Stimulated activated CD4-positive, alpha-beta T cell treated with anti-CD3 and anti-CD28 coated beads, Interleukin-12 subunit alpha, Interleukin-12 subunit beta, amount 100 ng/mL, for 24 hours (primary cell): ENCODE data around the gene WDR49.

Experiments used
- DNase-seq, 2 experiments: peaks; one replicate each; pipeline ENCODE4 v3.0.0-alpha.2; 2020; ENCODE audit warnings: low read depth in 2 of 2

Gene WDR49

DNA sequence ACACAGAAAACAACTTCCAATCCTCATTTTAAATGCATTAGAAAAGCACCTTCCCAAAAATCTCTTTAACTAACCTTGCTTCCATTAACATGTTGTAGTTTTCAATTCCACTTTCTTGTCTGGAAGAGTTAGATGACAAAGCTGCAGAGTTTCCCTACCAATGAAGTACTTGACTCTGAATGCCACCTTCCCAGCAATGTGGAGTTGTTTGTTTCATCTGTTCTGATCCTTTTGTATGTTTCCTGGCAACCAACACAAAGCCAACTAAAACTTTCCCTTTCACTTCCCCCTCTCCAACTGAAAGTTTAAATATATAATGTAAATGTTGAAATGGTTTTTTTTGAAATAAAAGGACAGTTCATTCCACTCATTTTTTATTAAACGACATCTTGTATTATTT, at the start of gene WDR49:
WDR49 (minus strand) TSS at position 183 of the 400 bp plus-strand sequence. CDS start 517 bp downstream, outside the sequence.
- DNase-seq, result no peak

DNA sequence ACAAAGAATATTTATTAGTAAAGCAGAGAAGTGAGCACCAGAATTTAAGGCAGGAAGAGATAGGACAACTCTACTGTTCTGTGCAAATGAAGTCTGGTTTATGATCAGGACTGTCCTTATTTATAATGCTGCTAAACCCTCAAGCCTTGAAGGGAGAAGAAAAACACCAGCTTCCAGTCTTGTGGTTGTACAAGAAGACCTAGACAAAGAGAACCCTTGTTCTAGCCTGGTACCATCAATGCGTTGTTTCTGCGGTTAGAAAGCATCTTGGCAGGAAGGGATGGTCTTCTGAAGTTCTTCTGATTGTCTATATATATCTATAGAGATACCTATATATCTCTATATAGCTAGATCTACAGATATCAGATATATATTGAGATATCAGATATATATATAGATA, 47.2 kb upstream of the WDR49 start:
- no peak for DNase-seq

DNA sequence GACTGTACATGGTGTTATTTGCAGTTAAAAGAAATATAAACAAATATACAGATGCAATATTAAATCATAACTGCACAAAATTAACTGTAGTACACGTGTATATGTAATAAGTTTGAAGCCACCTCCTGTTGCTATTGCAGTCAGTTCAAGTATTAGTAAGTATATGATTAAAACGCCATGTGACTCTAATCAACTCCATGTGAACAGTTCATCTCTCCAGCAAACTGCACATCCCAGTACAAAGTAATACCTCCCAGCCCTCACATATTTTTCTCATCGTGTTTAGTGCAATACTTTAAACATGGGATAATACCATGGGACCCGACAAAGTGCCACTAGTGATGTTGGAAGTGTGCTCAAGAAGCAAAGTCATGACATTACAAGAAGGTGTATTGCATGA, 46.3 kb upstream of the WDR49 start:
- DNase-seq, result no peak

DNA sequence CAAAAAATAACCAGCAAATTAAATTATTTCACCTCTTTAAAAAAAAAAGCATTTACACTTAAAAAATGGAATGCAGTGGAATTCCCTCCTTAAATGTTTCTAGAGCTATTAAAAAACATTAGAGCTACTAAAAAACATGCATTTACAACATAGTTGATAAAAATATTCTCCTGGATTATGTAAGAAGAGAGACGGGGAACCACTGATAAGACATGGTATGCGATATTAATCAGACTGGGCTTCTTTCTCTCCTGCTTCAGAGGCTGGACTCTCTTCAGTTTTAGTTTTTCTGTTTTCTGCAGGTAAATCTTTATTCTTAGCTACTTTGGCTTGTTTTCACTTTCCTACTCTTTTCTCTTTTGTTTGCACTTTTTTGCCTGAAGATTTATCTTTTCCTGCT, 40.4 kb upstream of the WDR49 start:
- no peak for DNase-seq

DNA sequence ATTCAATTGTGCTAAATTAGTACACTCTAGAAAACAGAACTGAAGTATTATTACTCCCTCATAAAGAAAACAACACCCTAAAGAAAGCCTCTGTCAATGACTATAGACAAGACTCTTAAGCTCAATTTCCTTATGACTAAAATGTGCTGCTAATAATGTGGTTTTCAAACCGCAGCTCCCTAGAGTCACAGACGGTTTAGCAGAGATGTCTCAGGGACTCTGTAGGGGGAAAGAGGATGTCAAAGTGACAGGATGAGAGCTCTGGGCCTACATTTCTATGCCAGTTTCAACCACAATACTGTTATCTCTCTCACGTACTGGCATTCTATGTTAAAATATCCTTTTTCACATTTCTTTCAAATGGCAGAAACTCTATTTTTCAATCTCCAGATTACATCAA, 37.6 kb upstream of the WDR49 start:
- DNase-seq, result no peak

DNA sequence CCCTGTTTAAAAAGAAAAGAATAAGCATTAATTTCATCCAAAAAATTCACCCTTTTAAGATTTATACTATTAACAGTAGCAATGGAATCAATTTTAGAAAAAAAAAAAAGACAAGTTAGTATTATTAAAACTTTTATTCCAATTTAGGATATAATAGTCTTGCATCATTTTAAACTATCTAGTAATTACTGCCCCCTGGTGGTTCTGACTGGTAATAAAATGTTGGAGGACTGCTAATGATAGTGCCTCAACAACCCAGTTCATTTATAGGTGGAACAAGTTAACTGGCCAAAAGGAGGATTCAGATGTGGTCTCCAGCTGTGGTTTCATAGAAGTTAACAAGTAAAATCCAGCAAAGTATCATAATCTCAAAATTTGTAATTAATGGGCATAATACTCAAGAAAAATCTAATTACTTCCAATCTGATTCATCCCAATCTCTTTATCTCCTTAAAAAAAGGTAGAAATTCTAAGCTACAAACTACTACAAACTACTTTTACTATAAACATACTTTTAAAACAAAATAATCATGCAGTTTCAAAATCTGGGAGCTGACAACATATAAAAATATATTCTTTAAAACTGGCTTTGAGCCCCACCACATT, 30.7 kb upstream of the WDR49 start:
- peak in 1 of 2 experiments; percentile 18 for DNase-seq

DNA sequence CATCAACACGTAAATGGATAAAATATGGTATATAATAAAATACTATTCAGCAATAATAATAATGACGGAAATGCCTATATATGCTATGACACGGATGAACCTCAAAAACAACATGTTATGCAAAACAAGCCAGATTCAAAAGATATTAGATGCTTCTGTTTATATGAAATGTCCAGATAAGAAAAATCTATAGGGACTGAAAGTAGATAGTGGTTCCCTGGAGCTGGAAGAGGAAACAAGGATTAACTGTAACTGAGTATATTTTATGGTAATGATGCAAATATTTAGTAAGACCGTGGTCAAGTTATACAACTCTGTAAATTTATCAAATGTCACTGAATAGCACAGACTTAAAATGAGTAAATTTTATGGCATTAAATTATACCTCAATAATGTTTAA, 25.8 kb upstream of the WDR49 start:
- no peak for DNase-seq

DNA sequence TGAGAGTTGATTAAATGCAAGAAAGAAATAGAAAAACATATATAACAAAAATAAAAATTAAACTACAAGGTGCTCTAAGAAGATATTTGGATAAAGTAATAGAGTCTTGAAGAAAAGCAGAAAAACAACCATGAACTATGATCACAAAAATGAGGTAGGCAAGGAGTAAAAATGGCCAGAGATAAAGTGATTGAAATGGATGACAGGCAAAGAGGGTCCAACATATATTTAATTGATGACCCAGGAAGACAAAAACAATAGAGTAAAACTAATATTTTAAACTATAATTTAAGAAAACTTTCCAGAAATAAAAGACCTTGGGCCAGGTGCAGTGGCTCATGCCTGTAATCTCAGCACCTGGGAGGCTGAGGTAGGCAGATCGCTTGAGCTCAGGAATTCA, 22.1 kb upstream of the WDR49 start:
- no peak for DNase-seq

DNA sequence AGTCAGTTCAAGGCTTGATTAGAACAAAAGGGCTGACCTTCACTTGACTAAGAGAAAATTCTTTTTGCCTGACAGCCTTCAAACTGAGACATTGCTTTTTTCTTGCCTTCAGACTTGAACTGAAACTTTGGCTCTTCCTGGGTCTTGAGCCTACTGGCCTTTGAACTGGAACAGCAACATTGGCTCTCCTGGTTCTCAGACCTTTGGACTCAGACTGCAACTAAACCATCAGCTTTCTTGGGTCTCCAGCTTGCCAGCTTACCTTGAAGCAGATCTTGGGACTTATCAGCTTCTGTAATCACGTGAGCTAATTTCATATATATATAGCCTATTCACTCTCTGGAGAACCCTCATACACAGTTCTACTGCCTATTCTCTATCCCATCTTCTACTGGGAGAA, 19.5 kb upstream of the WDR49 start:
- DNase-seq, result no peak

DNA sequence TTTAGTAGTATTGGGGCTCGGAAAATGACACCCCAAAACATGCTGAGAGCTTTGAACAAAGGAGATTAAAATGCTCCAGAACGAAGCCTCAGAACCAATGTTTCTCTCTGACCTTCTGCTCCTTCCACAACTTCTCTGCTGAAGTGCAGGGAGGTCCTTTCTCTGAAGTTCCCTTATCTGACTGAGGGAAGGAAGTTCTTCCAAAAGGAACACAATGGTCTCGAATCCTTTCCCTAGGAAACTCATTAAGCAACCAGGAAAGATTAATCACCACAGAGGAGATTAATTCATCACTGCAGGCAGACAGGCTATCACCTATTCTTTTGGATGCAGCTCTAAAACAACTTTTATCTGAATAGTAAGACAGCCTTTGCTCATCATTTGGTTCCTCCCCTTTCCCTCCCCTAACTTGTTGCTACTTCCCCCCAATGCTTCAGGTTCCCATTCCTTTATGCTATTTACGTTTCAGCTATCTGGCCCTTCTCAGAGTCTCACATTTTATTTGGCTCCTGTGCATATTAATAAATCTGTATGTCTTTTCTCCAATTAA, 18.2 kb upstream of the WDR49 start:
- no peak for DNase-seq

DNA sequence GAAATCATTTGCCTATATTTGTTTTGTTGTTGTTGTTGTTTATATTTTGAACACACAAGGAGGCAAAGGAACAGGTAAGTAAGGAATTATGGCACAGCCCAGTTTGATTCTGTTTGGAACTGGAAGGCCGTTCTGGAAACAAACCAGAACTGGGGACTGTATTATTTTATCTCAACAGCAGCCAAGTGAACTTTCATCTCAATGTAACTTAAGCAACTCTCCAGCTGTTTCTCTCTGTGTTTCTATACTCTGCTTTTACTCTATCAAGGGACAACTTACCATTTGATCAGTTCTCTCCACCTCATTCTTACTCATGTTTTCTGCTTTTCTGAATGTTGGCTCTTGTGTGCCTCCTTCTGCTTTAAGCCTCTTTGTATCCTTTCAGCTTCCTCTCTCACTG, 16.0 kb upstream of the WDR49 start:
- no peak for DNase-seq

DNA sequence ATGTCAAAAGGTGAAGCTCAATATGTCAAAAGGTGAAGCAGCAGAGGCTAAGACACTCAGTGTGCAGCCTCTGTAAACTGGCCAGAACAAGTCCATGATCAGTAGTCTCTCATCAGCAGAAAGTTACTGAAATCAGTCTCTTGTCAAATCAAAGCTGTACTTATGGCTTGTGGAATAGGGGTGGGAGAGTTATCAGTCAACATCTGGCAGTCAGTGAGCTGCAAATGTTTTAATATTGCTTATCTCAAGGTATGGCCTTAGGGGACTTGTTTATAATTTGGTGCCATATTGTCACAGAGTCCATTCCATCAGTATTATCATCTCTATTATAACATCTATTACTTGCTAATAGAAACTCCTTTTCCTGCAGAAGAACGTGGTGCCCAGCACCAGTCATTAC, 14.9 kb upstream of the WDR49 start:
- no peak for DNase-seq

DNA sequence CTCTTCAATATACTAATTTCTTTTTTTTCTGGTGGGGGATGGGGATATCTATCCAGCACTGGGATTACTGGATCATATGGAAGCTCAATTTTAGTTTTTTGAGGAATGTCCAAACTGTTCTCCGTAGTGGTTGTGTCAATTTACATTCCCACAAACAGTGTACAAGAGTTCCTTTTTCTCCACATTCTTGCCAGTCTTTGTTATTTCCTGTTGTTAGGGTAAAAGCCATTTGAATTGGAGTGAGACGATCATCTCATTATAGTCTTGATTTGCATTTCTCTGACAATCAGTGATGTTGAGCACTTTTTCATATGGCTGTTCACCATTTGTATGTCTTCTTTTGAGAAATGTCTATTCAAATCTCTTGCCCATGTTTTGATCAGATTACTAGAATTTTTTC, 12.8 kb upstream of the WDR49 start:
- no peak for DNase-seq

DNA sequence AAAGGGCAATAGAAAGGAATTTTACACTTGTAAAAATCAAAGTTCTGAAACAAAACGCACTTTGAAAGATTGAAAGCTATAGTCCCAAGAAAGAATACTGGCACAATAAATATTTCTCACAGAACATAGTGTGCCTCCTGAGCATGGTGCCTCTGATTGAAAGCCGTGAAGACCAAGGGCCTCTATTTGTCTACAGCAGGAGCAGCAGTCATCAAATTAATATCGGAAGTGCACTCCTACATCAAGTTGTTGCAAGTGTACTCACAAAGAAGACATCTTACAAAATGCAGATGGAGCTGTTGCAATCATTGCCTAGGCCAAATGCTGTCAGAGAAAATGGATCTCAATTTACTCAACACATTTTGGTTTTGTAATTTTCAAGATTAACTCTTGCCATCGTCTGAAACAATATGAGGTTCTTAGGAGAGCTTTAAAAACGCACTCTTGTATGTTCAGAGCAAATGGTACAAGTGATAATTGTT, 9.2 kb upstream of the WDR49 start:
- DNase-seq, result no peak

DNA sequence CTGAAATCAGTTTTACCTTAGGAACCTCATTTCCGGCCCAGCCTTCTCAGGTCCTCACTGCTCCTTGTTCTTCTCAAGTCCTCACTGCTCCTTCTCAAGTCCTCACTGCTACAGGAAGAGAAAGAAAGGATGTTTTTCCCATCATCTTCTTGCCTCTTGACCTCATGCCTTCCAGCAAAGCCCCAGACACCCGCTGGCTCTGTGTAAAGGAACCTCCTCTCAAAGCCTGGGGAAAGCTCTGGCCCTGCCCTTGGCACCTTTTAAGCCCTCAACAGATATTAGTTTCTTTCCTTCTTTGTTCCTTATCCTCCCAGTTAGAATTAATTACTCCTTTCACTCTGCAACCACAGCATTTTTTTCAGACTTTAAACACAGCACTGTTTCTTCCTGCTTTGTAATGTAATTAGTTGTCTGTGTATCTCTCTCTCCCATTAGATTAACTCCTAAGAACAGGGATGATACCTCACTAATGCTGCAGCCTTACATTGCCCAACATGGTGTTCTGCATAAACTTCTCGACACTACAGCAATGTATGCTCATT, 4.0 kb upstream of the WDR49 start:
- no peak for DNase-seq

DNA sequence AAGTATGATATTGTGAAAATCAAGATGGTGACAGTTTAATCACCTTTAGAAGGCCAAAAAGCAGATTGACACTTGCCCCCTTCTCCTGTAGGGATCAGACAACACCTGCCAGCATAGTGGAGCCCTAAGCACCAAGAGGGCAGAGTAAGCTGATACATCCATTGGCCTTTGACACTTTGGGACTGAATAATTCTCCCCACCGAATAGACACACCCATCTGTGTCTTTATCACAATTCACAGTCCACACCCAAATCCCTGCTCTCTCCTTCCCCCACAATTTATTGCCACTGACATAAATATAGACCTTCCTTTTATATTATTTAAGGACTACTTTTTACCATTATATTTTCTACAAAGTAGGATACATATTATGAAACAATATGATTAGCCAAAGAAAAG, 3.1 kb upstream of the WDR49 start:
- no peak for DNase-seq

DNA sequence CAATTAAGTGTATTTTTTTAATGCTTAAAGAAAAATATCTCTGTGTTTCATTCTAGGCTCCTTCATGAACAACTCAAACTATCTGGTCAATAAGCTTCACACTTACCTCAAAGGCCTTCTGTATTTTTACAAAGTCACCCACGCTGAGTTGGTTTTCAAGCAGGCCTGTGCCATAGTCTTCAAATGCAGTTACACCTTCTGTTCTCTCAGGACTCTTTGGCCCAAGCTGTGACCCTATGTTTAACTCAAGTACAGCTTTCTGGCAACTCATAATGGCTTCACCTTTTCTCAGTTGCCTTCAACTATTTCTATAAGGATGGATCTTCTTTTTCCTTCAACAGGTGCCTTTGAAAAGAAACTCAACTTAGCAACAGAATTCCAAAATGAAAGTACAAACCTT, 587 bp downstream of the WDR49 start:
- no peak for DNase-seq

DNA sequence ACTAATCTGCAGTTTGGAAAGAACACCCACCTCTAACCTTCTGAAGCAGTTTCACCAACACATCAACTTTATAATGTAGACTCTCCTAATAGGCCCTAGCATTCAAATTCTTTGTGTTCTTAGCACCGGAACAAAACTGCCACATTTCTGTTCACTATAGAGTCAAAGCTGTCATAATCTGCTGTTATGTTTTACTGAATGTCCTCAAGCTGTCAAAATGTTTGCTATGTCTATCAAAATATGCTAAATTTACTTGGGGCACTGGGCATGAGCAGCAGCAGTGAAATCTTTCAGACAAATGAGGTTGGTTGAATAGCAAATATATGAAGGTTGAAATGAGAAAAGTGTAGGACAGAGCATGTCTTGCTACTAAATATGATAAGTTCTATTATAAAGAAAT, 1.9 kb downstream of the WDR49 start:
- DNase-seq, result no peak

DNA sequence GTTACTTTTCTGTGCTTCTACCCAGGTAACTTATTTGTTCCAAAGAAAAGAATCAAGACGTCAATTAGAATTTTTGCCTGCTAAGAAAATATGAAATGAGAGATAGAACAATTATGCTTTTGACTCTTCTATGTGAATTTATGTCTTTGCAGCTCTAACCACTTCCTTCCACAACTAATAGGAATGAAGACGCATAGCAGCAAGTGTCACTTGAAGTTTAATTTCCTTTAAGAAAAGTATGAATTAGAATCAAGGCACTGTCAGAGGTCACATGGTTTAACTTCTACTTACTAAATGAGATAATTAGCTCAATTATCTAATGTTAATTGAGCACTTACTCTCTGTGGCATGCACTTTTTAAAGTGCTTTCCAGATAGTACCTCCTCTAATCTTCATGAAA, 3.3 kb downstream of the WDR49 start:
- DNase-seq, result no peak

DNA sequence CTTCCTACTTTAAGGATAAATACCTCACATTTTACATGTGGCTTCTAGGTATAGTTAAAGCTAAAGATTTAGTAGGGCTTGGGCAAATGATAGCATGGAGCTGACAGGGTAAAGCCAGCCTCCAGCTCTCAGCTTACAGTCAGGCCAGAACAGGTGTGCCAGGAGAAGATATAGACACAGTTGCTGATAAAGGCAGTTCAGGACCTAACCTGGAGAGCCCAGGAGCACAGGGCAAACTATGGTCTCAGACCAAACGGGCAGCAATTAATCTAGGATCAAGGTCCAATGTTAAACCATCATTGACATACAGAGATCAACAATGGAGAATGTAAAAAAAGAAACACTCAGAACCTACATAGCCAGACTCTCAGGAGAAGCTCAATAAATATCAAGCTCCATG, 4.0 kb downstream of the WDR49 start:
- DNase-seq, result no peak

DNA sequence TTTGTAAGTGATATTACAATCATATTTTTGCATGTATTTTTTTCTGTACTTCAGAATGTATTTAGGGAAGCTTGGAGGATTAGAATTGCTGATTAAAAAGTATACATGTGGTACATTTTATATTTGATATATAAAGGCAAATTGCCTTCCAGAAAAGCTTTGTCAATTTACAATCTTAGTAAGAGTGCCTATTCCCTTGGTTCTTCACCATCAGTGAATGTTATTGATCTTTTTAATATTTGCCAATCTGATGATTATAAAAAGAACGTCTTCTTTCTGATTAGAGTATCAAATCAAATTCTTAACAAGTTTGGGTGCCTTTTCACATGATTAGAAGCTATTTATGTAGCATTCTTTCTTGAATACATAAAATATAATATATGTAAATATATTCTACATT, 9.1 kb downstream of the WDR49 start:
- DNase-seq, result no peak

DNA sequence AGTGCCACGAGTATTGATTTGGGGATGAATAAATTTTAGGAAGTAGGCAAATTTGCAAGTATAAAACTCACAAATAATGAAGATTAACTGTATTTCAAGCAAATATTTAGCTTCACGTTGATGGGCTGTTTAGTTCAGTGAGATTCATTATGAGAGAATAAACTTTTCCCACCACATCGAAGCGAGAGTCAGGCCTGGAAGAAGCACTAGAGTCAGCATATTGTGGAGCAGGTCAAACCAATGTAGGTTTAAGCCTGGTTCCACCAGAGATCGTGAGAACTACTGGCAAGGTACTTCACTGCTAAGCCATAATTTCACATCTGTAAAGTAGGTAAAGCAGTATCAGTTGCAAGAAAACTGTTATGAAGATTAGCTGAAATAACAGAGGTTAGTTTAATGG, 22.3 kb downstream of the WDR49 start:
- DNase-seq, result no peak

DNA sequence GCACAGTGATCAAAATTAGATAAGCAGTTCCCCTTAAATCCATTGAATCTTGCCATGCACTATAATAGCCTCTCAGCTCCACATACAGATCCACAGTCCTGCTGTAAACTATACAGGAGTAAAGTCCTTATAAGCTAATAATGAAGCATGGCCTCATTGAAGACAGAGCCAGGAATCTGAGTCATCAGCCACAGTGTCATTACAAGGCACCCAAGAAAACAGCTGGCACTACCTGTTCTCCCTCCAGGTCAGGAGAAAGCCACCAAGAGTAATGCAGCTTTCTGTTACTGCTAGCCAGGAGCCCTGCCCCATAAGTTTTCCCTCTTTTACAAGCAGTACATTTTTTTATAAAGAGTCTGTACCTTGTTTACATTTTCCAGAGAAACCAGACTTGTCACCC, 27.3 kb downstream of the WDR49 start:
- no peak for DNase-seq

DNA sequence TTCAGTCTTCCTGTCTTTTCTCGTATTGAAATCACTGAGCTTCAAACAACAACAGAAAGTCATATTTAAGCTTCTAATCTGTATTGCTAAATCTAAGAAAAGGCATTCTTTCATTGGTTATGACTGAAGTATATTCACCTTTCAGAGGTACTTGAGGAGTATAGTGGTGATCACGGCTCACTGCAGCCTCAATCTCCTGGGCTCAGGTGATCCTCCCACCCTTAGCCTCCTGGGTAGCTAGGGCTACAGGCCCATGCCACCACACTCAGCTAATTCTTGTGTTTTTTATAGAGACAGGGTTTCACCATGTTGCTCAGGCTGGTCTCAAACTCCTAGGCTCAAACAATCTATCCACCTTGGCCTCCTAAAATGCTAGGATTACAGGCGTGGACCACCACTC, 38.7 kb downstream of the WDR49 start:
- no peak for DNase-seq
